ENCODE measurements around the gene RPP25. TPM values are rescaled to one million over a fixed set of nuclear protein-coding genes. Genes with fewer than 3 reads are reported as not detected.

The RPP25 gene
- total RNA-seq, 6 experiments from 2014 or later, result 0.76 to 1.7 (median 1.5) TPM

DNA sequence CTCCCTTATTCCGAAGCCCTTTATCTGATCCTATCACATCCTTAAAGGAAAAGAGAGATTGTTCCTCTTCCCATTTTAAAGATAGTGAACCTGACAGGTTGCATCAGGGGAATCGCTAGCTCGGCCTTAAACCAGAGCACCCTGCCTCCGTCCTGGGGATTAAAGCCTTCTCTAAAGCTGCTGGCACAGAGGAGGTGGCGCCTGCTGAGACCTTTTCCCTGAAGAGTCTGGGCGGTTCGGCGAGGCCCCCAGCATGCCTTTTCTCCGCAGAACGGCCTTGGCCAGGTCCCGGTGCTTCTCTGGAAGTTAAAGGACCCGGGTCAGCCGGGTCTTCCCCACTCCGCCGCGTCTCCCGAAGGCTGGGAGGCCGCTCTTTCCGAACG, 50.5 kb downstream of the RPP25 start:
- H3K27ac Mint-ChIP-seq, result peak overlapping the region; percentile 79
- H3K9me3 Mint-ChIP-seq, result no peaks in the 10 kb centered on the region
- peak overlapping the region; percentile 98 for H3K4me3 Mint-ChIP-seq
- H3K4me1 Mint-ChIP-seq (ENCODE audit: low read depth), result peaks cover 35% of the 10 kb centered on the region
- peaks cover 16% of the 10 kb centered on the region; the same call in 1 of the 2 replicates for H3K36me3 Mint-ChIP-seq (ENCODE audit: low read depth)
- TF ChIP-seq, protein P1, sequence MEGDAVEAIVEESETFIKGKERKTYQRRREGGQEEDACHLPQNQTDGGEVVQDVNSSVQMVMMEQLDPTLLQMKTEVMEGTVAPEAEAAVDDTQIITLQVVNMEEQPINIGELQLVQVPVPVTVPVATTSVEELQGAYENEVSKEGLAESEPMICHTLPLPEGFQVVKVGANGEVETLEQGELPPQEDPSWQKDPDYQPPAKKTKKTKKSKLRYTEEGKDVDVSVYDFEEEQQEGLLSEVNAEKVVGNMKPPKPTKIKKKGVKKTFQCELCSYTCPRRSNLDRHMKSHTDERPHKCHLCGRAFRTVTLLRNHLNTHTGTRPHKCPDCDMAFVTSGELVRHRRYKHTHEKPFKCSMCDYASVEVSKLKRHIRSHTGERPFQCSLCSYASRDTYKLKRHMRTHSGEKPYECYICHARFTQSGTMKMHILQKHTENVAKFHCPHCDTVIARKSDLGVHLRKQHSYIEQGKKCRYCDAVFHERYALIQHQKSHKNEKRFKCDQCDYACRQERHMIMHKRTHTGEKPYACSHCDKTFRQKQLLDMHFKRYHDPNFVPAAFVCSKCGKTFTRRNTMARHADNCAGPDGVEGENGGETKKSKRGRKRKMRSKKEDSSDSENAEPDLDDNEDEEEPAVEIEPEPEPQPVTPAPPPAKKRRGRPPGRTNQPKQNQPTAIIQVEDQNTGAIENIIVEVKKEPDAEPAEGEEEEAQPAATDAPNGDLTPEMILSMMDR (IDR thresholded peaks at IDR 0.05), result no peak
- DNase-seq, result peak; percentile 11
- H3K27me3 Mint-ChIP-seq (ENCODE audit: insufficient read depth), result peaks cover 2% of the 10 kb centered on the region; the same call in 1 of the 2 replicates

Other genes starting within 250 kb of the RPP25 start
- not detected for gene CYP1A1, start 231.2 kb downstream of the RPP25 start, total RNA-seq (2021; fragmentation: NEBNext Ultra II Directional; extraction: Animal tissue kit (Norgen Biotek cat#: 25700))
- not detected for gene CYP1A2, start 207.9 kb downstream of the RPP25 start, total RNA-seq (2021; fragmentation: NEBNext Ultra II Directional; extraction: Animal tissue kit (Norgen Biotek cat#: 25700))
- 10 to 100 TPM; 48.8 to 59.0 (median 53.3) TPM for gene CSK, start 174.7 kb downstream of the RPP25 start, total RNA-seq (2021; fragmentation: NEBNext Ultra II Directional; extraction: Animal tissue kit (Norgen Biotek cat#: 25700))
- gene LMAN1L, start 143.9 kb downstream of the RPP25 start, total RNA-seq (2021; fragmentation: NEBNext Ultra II Directional; extraction: Animal tissue kit (Norgen Biotek cat#: 25700)), result not detected
- under 1 TPM in 1 of 6 experiments, not detected in 5; 0.09 TPM for gene CPLX3, start 130.1 kb downstream of the RPP25 start, total RNA-seq (2021; fragmentation: NEBNext Ultra II Directional; extraction: Animal tissue kit (Norgen Biotek cat#: 25700))
- gene ULK3, start 113.6 kb downstream of the RPP25 start, total RNA-seq (2021; fragmentation: NEBNext Ultra II Directional; extraction: Animal tissue kit (Norgen Biotek cat#: 25700)), result 10 to 100 TPM; 12.5 to 18.9 (median 16.1) TPM
- gene SCAMP2, start 83.4 kb downstream of the RPP25 start, total RNA-seq (2021; fragmentation: NEBNext Ultra II Directional; extraction: Animal tissue kit (Norgen Biotek cat#: 25700)), result 10 to 100 TPM; 70.1 to 86.1 (median 75.9) TPM
- 10 to 100 TPM; 32.3 to 43.0 (median 35.4) TPM for gene MPI, start 66.7 kb downstream of the RPP25 start, total RNA-seq (2021; fragmentation: NEBNext Ultra II Directional; extraction: Animal tissue kit (Norgen Biotek cat#: 25700))
- 10 to 100 TPM; 40.6 to 61.4 (median 51.8) TPM for gene FAM219B, start 49.9 kb downstream of the RPP25 start, total RNA-seq (2021; fragmentation: NEBNext Ultra II Directional; extraction: Animal tissue kit (Norgen Biotek cat#: 25700))
- 100 to 1,000 TPM; 181 to 189 (median 186) TPM for gene COX5A, start 18.7 kb downstream of the RPP25 start, total RNA-seq (2021; fragmentation: NEBNext Ultra II Directional; extraction: Animal tissue kit (Norgen Biotek cat#: 25700))
- gene SCAMP5, start 38.8 kb upstream of the RPP25 start, total RNA-seq (2021; fragmentation: NEBNext Ultra II Directional; extraction: Animal tissue kit (Norgen Biotek cat#: 25700)), result 10 to 100 TPM in 2 of 6 experiments, 1 to 10 TPM in 4; 6.4 to 11.2 (median 6.9) TPM
- 10 to 100 TPM in 5 of 6 experiments, 1 to 10 TPM in 1; 9.8 to 12.3 (median 11.2) TPM for gene PPCDC, start 66.8 kb upstream of the RPP25 start, total RNA-seq (2021; fragmentation: NEBNext Ultra II Directional; extraction: Animal tissue kit (Norgen Biotek cat#: 25700))
- 10 to 100 TPM in 5 of 6 experiments, 1 to 10 TPM in 1; 8.8 to 14.8 (median 12.0) TPM for gene C15orf39, start 245.1 kb upstream of the RPP25 start, total RNA-seq (2021; fragmentation: NEBNext Ultra II Directional; extraction: Animal tissue kit (Norgen Biotek cat#: 25700))